SK-MEL-5 (cell line): ENCODE results near the gene ESRRB. TPM values are rescaled to one million over a fixed set of nuclear protein-coding genes. Genes with fewer than 3 reads are reported as not detected.

Experiments
- DNase-seq: peaks from one replicate; pipeline ENCODE4 v3.0.0-alpha.2; 2016; ENCODE audit warnings: low read depth, low spot score
- in situ Hi-C: cut with HindIII; loops from 2 replicates; pipeline ENCODE4 v1.10.0; 2016; ENCODE audit warnings: low sequenced_read_pairs, high pct_unique_total_duplicates, low pct_unique_long_range_greater_than_20kb
- total RNA-seq: library from RNA; depleted of rRNA; stranded (reverse); fragments of >200 nt; shearing (Covaris generic); gene quantifications from 2 replicates; pipeline ENCODE4 v1.2.3, GENCODE V29; 2014

Gene ESRRB
- total RNA-seq, 1 experiment from 2014 or later: not detected

GRCh38 chr14:76463105-76463504, 87.2 kb downstream of the ESRRB start:
- in situ Hi-C loops: no loop called here
- DNase-seq: no peak

GRCh38 chr14:76464856-76465255, 88.9 kb downstream of the ESRRB start:
- DNase-seq: no peak
- in situ Hi-C loops: no loop called here

GRCh38 chr14:76465664-76466063, 89.7 kb downstream of the ESRRB start:
- in situ Hi-C loops: no loop called here
- DNase-seq: no peak

GRCh38 chr14:76467711-76468155, 91.8 kb downstream of the ESRRB start:
- in situ Hi-C loops: no loop called here

GRCh38 chr14:76472199-76472723, 96.3 kb downstream of the ESRRB start:
- in situ Hi-C loops: no loop called here
- DNase-seq: no peak

More at GRCh38 chr14:76467711-76468155, 91.8 kb downstream of the ESRRB start:
- no peak for DNase-seq

GRCh38 chr14:76473481-76474263, 97.7 kb downstream of the ESRRB start:
- no peak for DNase-seq
- in situ Hi-C loops: no loop called here

GRCh38 chr14:76480426-76480825, 104.5 kb downstream of the ESRRB start:
- DNase-seq: no peak
- in situ Hi-C loops: no loop called here

GRCh38 chr14:76484355-76484754, 108.4 kb downstream of the ESRRB start:
- in situ Hi-C loops: no loop called here
- DNase-seq: peak; percentile 7

- no peak for DNase-seq
- in situ Hi-C loops: no loop called here
Observed at GRCh38 chr14:76486251-76486743, 110.4 kb downstream of the ESRRB start.

- in situ Hi-C loops: no loop called here
- no peak for DNase-seq
Observed at GRCh38 chr14:76488551-76488950, 112.6 kb downstream of the ESRRB start.

- in situ Hi-C loops: no loop called here
- DNase-seq: no peak
Observed at GRCh38 chr14:76489667-76490066, 113.7 kb downstream of the ESRRB start.

GRCh38 chr14:76490111-76490510, 114.2 kb downstream of the ESRRB start:
- DNase-seq: no peak
- in situ Hi-C loops: no loop called here

- DNase-seq: no peak
- in situ Hi-C loops: no loop called here
Observed at GRCh38 chr14:76490735-76491134, 114.8 kb downstream of the ESRRB start.

GRCh38 chr14:76491172-76491930, 115.4 kb downstream of the ESRRB start:
- in situ Hi-C loops: no loop called here
- DNase-seq: no peak

- in situ Hi-C loops: no loop called here
- DNase-seq: peak; percentile 16
Observed at GRCh38 chr14:76495983-76496382, 120.0 kb downstream of the ESRRB start.

GRCh38 chr14:76496595-76496994, 120.7 kb downstream of the ESRRB start:
- in situ Hi-C loops: no loop called here
- no peak for DNase-seq

- in situ Hi-C loops: no loop called here
Observed at GRCh38 chr14:76497550-76498462, 121.9 kb downstream of the ESRRB start.

More at GRCh38 chr14:76497550-76498462, 121.9 kb downstream of the ESRRB start:
- peak; percentile 22 for DNase-seq
